CD4-positive, alpha-beta T cell (primary cell): ENCODE measurements around the gene KCTD11. TPM values are rescaled to one million over a fixed set of nuclear protein-coding genes. Genes with fewer than 3 reads are reported as not detected.

ENCODE experiments used
- ATAC-seq: fragments of 200-7000 bp; cut with Tn5 transposase; one replicate; pipeline ENCODE4 v1.10.0; 2022; ENCODE audit warnings: mild to moderate bottlenecking; ENCODE audit not compliant: poor library complexity
- CTCF ChIA-PET: fragments of 350-600 bp; sonication (Branson Sonifier 250); formaldehyde crosslinking; loops from one replicate; lab custom pipeline; 2021; ENCODE audit warnings: antibody characterized with exemption, inconsistent platforms; lab: Charles Lee
- POLR2A ChIA-PET: fragments of 350-600 bp; sonication (Branson Sonifier 250); formaldehyde crosslinking; loops from one replicate; lab custom pipeline; 2021; ENCODE audit warnings: antibody characterized with exemption, inconsistent platforms; lab: Charles Lee
- DNase-seq, 14 experiments: peaks; one replicate each; pipeline ENCODE4 v3.0.0-alpha.2; 2013 to 2020; ENCODE audit warnings: mixed read lengths in 2 of 14
- H3K27ac ChIP-seq, 2 donors: one replicate each; pipeline versions ENCODE4 v1.5.1 to v1.7.0; 2013; ENCODE audit warnings: low read length in 2 of 2, low read depth in 1 of 2, mild to moderate bottlenecking in 1 of 2
- H3K27me3 ChIP-seq, 2 experiments: 1 replicate in 1 of 2; 2 replicates in 1 of 2; pipeline versions ENCODE4 v1.6.1 to v1.7.0; 2013; ENCODE audit warnings: low read length in 2 of 2, control low read depth in 1 of 2, mild to moderate bottlenecking in 1 of 2, moderate library complexity in 1 of 2; ENCODE audit not compliant: insufficient read depth in 2 of 2, control insufficient read depth in 1 of 2
- H3K36me3 ChIP-seq: one replicate; pipeline ENCODE4 v1.6.1; 2013; ENCODE audit warnings: low read length, control low read depth; ENCODE audit not compliant: insufficient read depth
- H3K4me1 ChIP-seq: one replicate; pipeline ENCODE4 v1.6.1; 2013; ENCODE audit warnings: low read length, control low read depth; ENCODE audit not compliant: insufficient read depth
- H3K4me3 ChIP-seq: one replicate; pipeline ENCODE4 v1.5.1; 2013; ENCODE audit warnings: mild to moderate bottlenecking, low read length, moderate library complexity
- H3K9me3 ChIP-seq, 2 experiments: 1 replicate in 1 of 2; 2 replicates in 1 of 2; pipeline versions ENCODE4 v1.6.1 to v1.7.0; 2013; ENCODE audit warnings: low read length in 2 of 2, mild to moderate bottlenecking in 2 of 2, control low read depth in 1 of 2, moderate library complexity in 1 of 2; ENCODE audit not compliant: control insufficient read depth in 1 of 2, insufficient read depth in 1 of 2
- H3K27ac Mint-ChIP-seq: one replicate; pipeline ENCODE4 v1.8.0; 2020; ENCODE audit warnings: mixed read lengths
- H3K27me3 Mint-ChIP-seq: one replicate; pipeline ENCODE4 v1.8.0; 2021; ENCODE audit warnings: mixed read lengths
- H3K36me3 Mint-ChIP-seq: one replicate; pipeline ENCODE4 v1.8.0; 2021; ENCODE audit warnings: low read depth, mixed read lengths
- H3K4me1 Mint-ChIP-seq: one replicate; pipeline ENCODE4 v1.8.0; 2021; ENCODE audit warnings: low read depth, mixed read lengths
- H3K4me3 Mint-ChIP-seq: one replicate; pipeline ENCODE4 v1.8.0; 2020; ENCODE audit warnings: mild to moderate bottlenecking, mixed read lengths
- H3K9me3 Mint-ChIP-seq: one replicate; pipeline ENCODE4 v1.8.0; 2020; ENCODE audit warnings: mixed read lengths
- CTCF ChIP-seq: fragments of 200-600 bp; IDR thresholded peaks from one replicate; pipeline ENCODE4 v1.8.0; 2022; ENCODE audit warnings: antibody characterized with exemption, mild to moderate bottlenecking
- intact Hi-C, 2 experiments: fragments of 100-400 bp; cut with DNase I in 1 of 2; cut with micrococcal nuclease in 1 of 2; formaldehyde crosslinking; loops; one replicate each; pipeline versions ENCODE4 v1.15.1 to v1.9.0; 2023 to 2025; cut with DNase I, micrococcal nuclease
- total RNA-seq, 174 experiments: library from RNA in 2 of 174; stranded (reverse) in 2 of 174; gene quantifications; one replicate each; pipeline ENCODE4 v1.2.3 and lab custom pipeline; 2021 to 2026

The KCTD11 gene
- total RNA-seq, 2 experiments from 2014 or later = 1.3 to 1.6 TPM

DNA sequence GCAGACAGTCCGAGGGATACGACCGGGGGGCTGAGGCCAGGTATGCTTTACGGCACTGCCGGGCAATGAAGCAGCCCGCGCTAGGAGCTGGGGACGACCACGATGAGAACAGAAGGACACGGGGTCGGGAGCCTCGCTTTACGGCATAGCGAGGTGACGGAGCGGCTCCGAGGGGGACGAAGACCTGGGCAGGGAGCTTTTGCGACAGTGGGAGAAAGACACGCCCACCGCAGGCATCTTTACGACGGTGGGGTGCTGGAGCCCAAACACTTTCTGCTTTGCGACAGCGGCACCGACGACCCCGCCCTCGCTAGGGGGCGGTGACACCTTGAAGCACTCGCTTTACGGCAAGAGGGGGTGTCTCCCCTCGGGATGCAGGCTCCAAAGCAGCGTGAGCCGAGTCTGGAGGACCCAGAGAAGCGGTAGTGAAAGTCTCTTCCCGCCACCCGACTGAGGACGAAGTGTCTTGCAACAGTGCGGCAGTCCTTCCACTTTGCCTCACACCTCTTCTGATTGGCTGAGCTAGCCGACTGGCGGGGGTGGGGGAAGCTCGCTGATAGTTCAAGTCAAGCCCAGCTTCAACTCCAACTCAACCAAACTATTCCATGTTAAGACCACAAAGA lies 22.5 kb upstream of the KCTD11 start:
- Histone ChIP-seq H3K4me3 (peak overlapping the region; percentile 64), H3K27ac (peak overlapping the region; percentile 80 to 92), H3K9me3 (no peaks in the 10 kb centered on the region), H3K36me3 (peaks cover 16% of the 10 kb centered on the region), H3K4me1 (peaks cover 58% of the 10 kb centered on the region), H3K27me3 (no peaks in the 10 kb centered on the region)
- POLR2A ChIA-PET = interaction anchor here (0.7 to 4.1 kb wide), 30 partner anchors 9 to 966 kb away, joined by 3 to 46 read pairs (median 5); partner anchors contain the start of genes ACADVL, DLG4, DVL2 and FXR2
- TF ChIP-seq CTCF = no peak
- Mint-ChIP-seq H3K36me3 (peaks cover 21% of the 10 kb centered on the region), H3K4me1 (peaks cover 47% of the 10 kb centered on the region), H3K9me3 (no peaks in the 10 kb centered on the region), H3K27me3 (no peaks in the 10 kb centered on the region), H3K4me3 (peak overlapping the region; percentile 90), H3K27ac (peak overlapping the region; percentile 88)
- CTCF ChIA-PET = interaction anchor here (0.7 to 1.6 kb wide), 10 partner anchors 21 to 231 kb away, joined by 3 to 8 read pairs (median 4); partner anchors contain the start of genes SENP3 and SLC2A4
- DNase-seq = peak; percentile 90 to 99 (median 94)
- intact Hi-C loops = loop anchor here (2.0 to 10.0 kb wide), 3 partner anchors 15 to 525 kb away; partner anchors contain the start of genes CYB5D1 (in 1 of the 2), GPS2 (in 1 of the 2), NAA38 (in 1 of the 2) and TMEM88 (in 1 of the 2)
- ATAC-seq = peak; percentile 73

DNA sequence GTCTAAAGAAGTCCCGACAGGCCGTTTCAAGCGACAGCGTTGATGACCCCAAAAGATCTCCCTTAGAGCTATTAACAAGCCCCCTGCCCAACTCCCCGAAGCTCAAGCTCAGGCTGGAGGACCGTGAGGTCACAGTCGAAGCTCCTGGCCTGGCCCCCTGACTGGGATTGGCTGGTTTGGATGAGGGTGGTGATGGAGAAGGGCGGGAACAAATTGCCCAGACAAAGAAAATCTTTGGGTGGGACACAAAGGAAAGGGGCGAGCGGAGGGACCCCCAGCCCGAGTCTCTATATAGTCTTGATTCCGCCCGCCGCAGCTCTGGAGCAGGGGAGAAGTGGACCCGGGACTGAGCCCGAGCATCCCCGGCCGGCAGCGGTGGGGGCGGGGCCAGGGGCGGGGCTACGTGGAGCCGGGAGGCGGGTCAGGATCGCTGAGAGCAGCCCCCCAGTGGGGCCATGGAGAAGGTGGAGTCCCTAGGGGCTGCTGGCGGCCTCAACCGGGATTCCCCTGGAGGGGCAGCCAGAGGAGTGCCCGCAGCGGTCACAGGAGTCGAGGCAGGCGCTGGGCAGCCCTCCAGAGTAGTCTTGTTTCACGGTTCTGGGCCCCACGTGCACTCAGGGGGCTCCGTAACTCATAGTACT lies 21.8 kb upstream of the KCTD11 start:
- H3K4me3 ChIP-seq = peak overlapping the region; percentile 64
- Mint-ChIP-seq H3K27ac (peak overlapping the region; percentile 88), H3K4me3 (peak overlapping the region; percentile 90), H3K9me3 (no peaks in the 10 kb centered on the region), H3K36me3 (peaks cover 20% of the 10 kb centered on the region), H3K27me3 (no peaks in the 10 kb centered on the region), H3K4me1 (peaks cover 47% of the 10 kb centered on the region)
- no peak for TF ChIP-seq CTCF
- ChIA-PET CTCF (interaction anchor here (0.7 to 1.6 kb wide), 9 partner anchors 20 to 284 kb away, joined by 3 to 8 read pairs (median 4); partner anchors contain the start of gene SLC2A4), POLR2A (interaction anchor here (0.7 to 4.1 kb wide), 30 partner anchors 9 to 965 kb away, joined by 3 to 46 read pairs (median 5); partner anchors contain the start of genes ACADVL, DLG4, DVL2 and FXR2)
- peak overlapping the region; percentile 80 to 92 for H3K27ac ChIP-seq
- ATAC-seq (peak; percentile 72), DNase-seq (peak; percentile 53 to 90 (median 69))
- H3K36me3 ChIP-seq = peaks cover 14% of the 10 kb centered on the region
- peaks cover 60% of the 10 kb centered on the region for H3K4me1 ChIP-seq
- intact Hi-C loops = loop anchor here (2.0 to 10.0 kb wide), 3 partner anchors 15 to 525 kb away; partner anchors contain the start of genes CYB5D1 (in 1 of the 2), GPS2 (in 1 of the 2), NAA38 (in 1 of the 2) and TMEM88 (in 1 of the 2)
- no peaks in the 10 kb centered on the region for H3K27me3 ChIP-seq
- H3K9me3 ChIP-seq = no peaks in the 10 kb centered on the region

- Mint-ChIP-seq H3K27me3 (no peaks in the 10 kb centered on the region), H3K27ac (peak overlapping the region; percentile 88), H3K4me3 (peak overlapping the region; percentile 68), H3K36me3 (peaks cover 19% of the 10 kb centered on the region), H3K4me1 (peaks cover 52% of the 10 kb centered on the region), H3K9me3 (no peaks in the 10 kb centered on the region)
- H3K4me3 ChIP-seq = peak overlapping the region; percentile 64
- ChIA-PET POLR2A (interaction anchor here (0.9 to 4.1 kb wide), 12 partner anchors 14 to 356 kb away, joined by 3 to 46 read pairs (median 14); partner anchors contain the start of genes GPS2, POLR2A, SLC2A4 and TMEM102), CTCF (interaction anchor here (0.8 to 1.6 kb wide), 3 partner anchors 21 to 284 kb away, joined by 3 to 8 read pairs (median 3); no protein-coding TSS in a partner anchor)
- intact Hi-C loops = no loop called here
- peaks cover 9% of the 10 kb centered on the region for H3K36me3 ChIP-seq
- DNase-seq = no peak
- H3K4me1 ChIP-seq = peaks cover 66% of the 10 kb centered on the region
- ATAC-seq = no peak
- peak overlapping the region; percentile 80 to 92 for H3K27ac ChIP-seq
- no peaks in the 10 kb centered on the region for H3K9me3 ChIP-seq
- H3K27me3 ChIP-seq = no peaks in the 10 kb centered on the region
- TF ChIP-seq CTCF = no peak
Observed at GRCh38 chr17:7330638-7331015, 21.3 kb upstream of the KCTD11 start.
